DND-41 (cell line): ENCODE data around the gene DNMBP.

Experiments used
- ATAC-seq: fragments of 200-7000 bp; cut with Tn5 transposase; 3 replicates; pipeline ENCODE4 v1.9.1; 2021; ENCODE audit warnings: low read depth; ENCODE audit not compliant: insufficient read depth
- DNase-seq: peaks from one replicate; pipeline ENCODE4 v3.0.0-alpha.2; 2020
- H2AFZ ChIP-seq: 2 replicates; pipeline ENCODE4 v1.6.0; 2012; ENCODE audit warnings: low read depth, low read length
- H3K27ac ChIP-seq: 2 replicates; pipeline ENCODE4 v1.5.1; 2012; ENCODE audit warnings: low read length, inconsistent platforms
- H3K27me3 ChIP-seq: fragments of 200-600 bp; sonication (generic); 2 replicates; pipeline ENCODE4 v1.6.0; 2012; ENCODE audit warnings: low read length, mild to moderate bottlenecking, inconsistent platforms; ENCODE audit not compliant: insufficient read depth, poor library complexity
- H3K36me3 ChIP-seq: 2 replicates; pipeline ENCODE4 v1.5.1; 2012; ENCODE audit warnings: low read length, inconsistent platforms; ENCODE audit not compliant: insufficient read depth
- H3K4me1 ChIP-seq: 2 replicates; pipeline ENCODE4 v1.5.1; 2012; ENCODE audit warnings: mild to moderate bottlenecking, low read length; ENCODE audit not compliant: insufficient read depth
- H3K4me2 ChIP-seq: 2 replicates; pipeline ENCODE4 v1.6.0; 2012; ENCODE audit warnings: mild to moderate bottlenecking, moderate library complexity, low read length, inconsistent platforms; ENCODE audit not compliant: insufficient read depth
- H3K4me3 ChIP-seq, 2 experiments: fragments of 200-600 bp in 1 of 2; shearing (Covaris generic) in 1 of 2; 2 replicates each; pipeline ENCODE4 v1.5.1; 2012 to 2016; ENCODE audit warnings: inconsistent platforms in 2 of 2, low read length in 2 of 2, mild to moderate bottlenecking in 2 of 2, low read depth in 1 of 2, moderate library complexity in 1 of 2
- H3K79me2 ChIP-seq: 2 replicates; pipeline ENCODE4 v1.6.0; 2012; ENCODE audit warnings: low read length, inconsistent platforms; ENCODE audit not compliant: insufficient read depth
- H3K9ac ChIP-seq: 2 replicates; pipeline ENCODE4 v1.6.0; 2012; ENCODE audit warnings: low read depth, mild to moderate bottlenecking, inconsistent platforms, low read length, moderate library complexity
- H3K9me3 ChIP-seq: 2 replicates; pipeline ENCODE4 v1.5.1; 2012; ENCODE audit warnings: low read length, moderate library complexity, mild to moderate bottlenecking, inconsistent platforms; ENCODE audit not compliant: insufficient read depth, severe bottlenecking
- H4K20me1 ChIP-seq: 2 replicates; pipeline ENCODE4 v1.6.0; 2012; ENCODE audit warnings: low read length; ENCODE audit not compliant: insufficient read depth
- CTCF ChIP-seq: IDR thresholded peaks from 2 replicates; pipeline ENCODE4 v1.5.1; 2012; ENCODE audit warnings: borderline replicate concordance, low read length, moderate library complexity, mild to moderate bottlenecking; ENCODE audit not compliant: poor library complexity, severe bottlenecking; ENCODE audit errors: extremely low read depth
- EZH2 ChIP-seq: IDR thresholded peaks from 3 replicates; pipeline ENCODE4 v1.6.1; 2012; ENCODE audit warnings: borderline replicate concordance, low read depth, mild to moderate bottlenecking, moderate library complexity, low read length, inconsistent platforms; ENCODE audit not compliant: severe bottlenecking

Gene DNMBP

DNA sequence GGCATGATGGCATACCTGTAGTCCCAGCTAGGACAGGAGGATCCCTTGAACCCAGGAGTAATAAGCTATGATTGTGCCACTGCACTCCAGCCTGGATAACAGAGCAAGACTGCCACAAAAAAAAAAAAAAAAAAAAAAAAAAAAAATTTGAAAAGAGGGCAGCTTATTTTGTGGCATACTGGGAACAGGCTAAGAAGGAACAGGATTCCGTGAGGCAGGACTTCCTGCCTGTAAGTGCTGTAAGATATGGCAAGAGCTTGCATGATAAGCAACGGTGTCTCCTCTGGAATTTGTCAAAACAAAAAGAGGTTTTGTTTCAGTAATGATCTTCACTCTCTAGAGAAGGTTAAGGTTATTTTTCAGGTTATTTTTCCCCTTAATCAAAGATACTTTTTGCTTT is 126.2 kb downstream of the DNMBP start:
- ATAC-seq (no peak), DNase-seq (no peak)
- Histone ChIP-seq H3K4me3 (no peak overlapping the region), H3K4me1 (no peaks in the 10 kb centered on the region), H3K27ac (no peak overlapping the region), H4K20me1 (peaks cover 7% of the 10 kb centered on the region), H3K9me3 (no peaks in the 10 kb centered on the region), H3K9ac (no peak overlapping the region), H3K79me2 (no peaks in the 10 kb centered on the region), H3K27me3 (no peaks in the 10 kb centered on the region), H3K4me2 (no peak overlapping the region), H2AFZ (no peak overlapping the region), H3K36me3 (0 out of 2 replicates have a peak, but pooled peaks cover 11% of the 10 kb centered on the region)
- no peak for TF ChIP-seq CTCF
- TF ChIP-seq EZH2, result no peak

GRCh38 chr10:99881371-99881770 is 128.4 kb downstream of the DNMBP start:
- peaks cover 25% of the 10 kb centered on the region for H4K20me1 ChIP-seq
- 0 out of 2 replicates have a peak, but pooled peaks cover 4% of the 10 kb centered on the region for H3K4me1 ChIP-seq
- no peaks in the 10 kb centered on the region for H3K27me3 ChIP-seq
- H3K27ac ChIP-seq, result no peak overlapping the region
- ATAC-seq (peak; percentile 48; the same call in 1 of the 3 replicates), DNase-seq (no peak)
- no peak overlapping the region for H3K4me3 ChIP-seq
- TF ChIP-seq EZH2, result no peak
- TF ChIP-seq CTCF, result no peak
- no peaks in the 10 kb centered on the region for H3K79me2 ChIP-seq
- no peak overlapping the region for H2AFZ ChIP-seq
- H3K9ac ChIP-seq, result no peak overlapping the region
- H3K36me3 ChIP-seq, result peaks cover 11% of the 10 kb centered on the region; the same call in 1 of the 2 replicates
- H3K4me2 ChIP-seq, result no peak overlapping the region
- H3K9me3 ChIP-seq, result no peaks in the 10 kb centered on the region

DNA sequence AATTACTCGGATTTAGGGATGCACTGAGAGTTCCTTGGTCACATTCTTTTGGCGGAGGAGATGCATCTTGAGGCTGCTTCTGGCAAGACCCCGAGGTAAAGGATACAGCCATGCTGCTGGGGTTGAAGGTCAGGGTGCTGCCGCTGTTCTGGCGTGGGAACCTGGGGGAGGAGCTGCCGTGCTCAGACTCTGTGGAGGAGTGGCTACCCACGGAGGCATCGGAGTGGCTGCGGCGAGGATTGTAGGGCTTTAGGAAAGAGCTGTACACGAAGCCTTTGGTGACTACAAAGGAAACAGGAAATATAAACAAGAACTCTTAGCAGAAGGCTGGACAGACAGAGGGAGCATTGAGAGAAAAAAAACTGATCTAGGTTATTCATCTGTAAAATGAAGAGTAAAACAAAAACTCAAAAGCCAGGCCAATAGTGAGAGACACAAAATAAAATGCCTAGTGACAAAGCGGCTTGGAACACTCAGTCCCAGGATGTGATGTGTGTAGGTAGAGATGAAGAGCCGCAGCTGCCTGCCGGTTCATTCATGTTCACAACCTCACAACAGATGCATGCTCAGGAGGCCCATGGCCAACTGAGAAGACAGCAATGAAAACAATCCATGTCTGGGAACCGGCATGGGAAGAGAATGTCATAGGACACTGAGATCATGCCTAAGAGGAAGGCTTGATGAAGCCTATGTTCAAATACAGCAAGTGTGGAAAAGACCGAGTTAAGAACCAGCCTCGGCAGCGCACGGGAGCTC is 129.5 kb downstream of the DNMBP start:
- H3K27me3 ChIP-seq, result peaks cover 7% of the 10 kb centered on the region
- no peak overlapping the region for H2AFZ ChIP-seq
- peaks cover 35% of the 10 kb centered on the region for H4K20me1 ChIP-seq
- peaks cover 7% of the 10 kb centered on the region; the same call in 1 of the 2 replicates for H3K36me3 ChIP-seq
- DNase-seq (no peak), ATAC-seq (no peak)
- H3K9ac ChIP-seq, result no peak overlapping the region
- no peak overlapping the region for H3K4me3 ChIP-seq
- no peak overlapping the region for H3K4me2 ChIP-seq
- no peak overlapping the region for H3K27ac ChIP-seq
- no peaks in the 10 kb centered on the region for H3K79me2 ChIP-seq
- H3K4me1 ChIP-seq, result 0 out of 2 replicates have a peak, but pooled peaks cover 4% of the 10 kb centered on the region
- H3K9me3 ChIP-seq, result no peaks in the 10 kb centered on the region
- TF ChIP-seq EZH2, result no peak

- Histone ChIP-seq H3K79me2 (no peaks in the 10 kb centered on the region), H4K20me1 (peaks cover 79% of the 10 kb centered on the region), H2AFZ (no peak overlapping the region), H3K4me1 (peaks cover 12% of the 10 kb centered on the region), H3K27me3 (peaks cover 42% of the 10 kb centered on the region), H3K9ac (no peak overlapping the region), H3K27ac (no peak overlapping the region), H3K4me2 (no peak overlapping the region), H3K4me3 (no peak overlapping the region), H3K36me3 (peaks cover 3% of the 10 kb centered on the region; the same call in 1 of the 2 replicates), H3K9me3 (no peaks in the 10 kb centered on the region)
- DNase-seq, result no peak
- no peak for TF ChIP-seq EZH2
- no peak for ATAC-seq
Observed at GRCh38 chr10:99875473-99875872, 134.3 kb downstream of the DNMBP start.
